ENCODE data around the gene ELAVL2.

GRCh38 chr9:23721466-23721865 is 104.6 kb downstream of the ELAVL2 start:
- no peak for TF ChIP-seq POLR2A (IDR thresholded peaks at IDR 0.05; ENCODE audit: low read depth, low read length)
- TF ChIP-seq POLR2AphosphoS5 (IDR thresholded peaks at IDR 0.05; ENCODE audit: low read depth, low read length) = no peak
